BE2C (cell line): ENCODE measurements around the gene TOR1AIP1.

ENCODE experiments used
- DNase-seq: peaks from one replicate; pipeline ENCODE4 v3.0.0-alpha.2; 2020
- H3K27me3 ChIP-seq: fragments of 250-450 bp; sonication (Bioruptor Pico); 2 replicates; pipeline ENCODE4 v1.5.1; 2020; ENCODE audit warnings: mild to moderate bottlenecking
- H3K36me3 ChIP-seq: fragments of 250-450 bp; sonication (Bioruptor Pico); 2 replicates; pipeline ENCODE4 v1.5.1; 2020; ENCODE audit warnings: mild to moderate bottlenecking
- H3K4me1 ChIP-seq: fragments of 250-450 bp; sonication (Bioruptor Pico); 2 replicates; pipeline ENCODE4 v1.5.1; 2020
- H3K4me3 ChIP-seq: 2 replicates; pipeline ENCODE4 v1.5.1; 2011; ENCODE audit warnings: low read depth, low read length
- H3K9me3 ChIP-seq: fragments of 250-450 bp; sonication (Bioruptor Pico); 2 replicates; pipeline ENCODE4 v1.5.1; 2020
- TF ChIP-seq, protein P1 (sequence below): IDR thresholded peaks from 2 replicates; pipeline ENCODE4 v1.5.1; 2012; ENCODE audit warnings: mild to moderate bottlenecking, low read depth, low read length

The TOR1AIP1 gene

GRCh38 chr1:179856296-179856695 lies 25.8 kb upstream of the TOR1AIP1 start:
- TF ChIP-seq, protein P1, sequence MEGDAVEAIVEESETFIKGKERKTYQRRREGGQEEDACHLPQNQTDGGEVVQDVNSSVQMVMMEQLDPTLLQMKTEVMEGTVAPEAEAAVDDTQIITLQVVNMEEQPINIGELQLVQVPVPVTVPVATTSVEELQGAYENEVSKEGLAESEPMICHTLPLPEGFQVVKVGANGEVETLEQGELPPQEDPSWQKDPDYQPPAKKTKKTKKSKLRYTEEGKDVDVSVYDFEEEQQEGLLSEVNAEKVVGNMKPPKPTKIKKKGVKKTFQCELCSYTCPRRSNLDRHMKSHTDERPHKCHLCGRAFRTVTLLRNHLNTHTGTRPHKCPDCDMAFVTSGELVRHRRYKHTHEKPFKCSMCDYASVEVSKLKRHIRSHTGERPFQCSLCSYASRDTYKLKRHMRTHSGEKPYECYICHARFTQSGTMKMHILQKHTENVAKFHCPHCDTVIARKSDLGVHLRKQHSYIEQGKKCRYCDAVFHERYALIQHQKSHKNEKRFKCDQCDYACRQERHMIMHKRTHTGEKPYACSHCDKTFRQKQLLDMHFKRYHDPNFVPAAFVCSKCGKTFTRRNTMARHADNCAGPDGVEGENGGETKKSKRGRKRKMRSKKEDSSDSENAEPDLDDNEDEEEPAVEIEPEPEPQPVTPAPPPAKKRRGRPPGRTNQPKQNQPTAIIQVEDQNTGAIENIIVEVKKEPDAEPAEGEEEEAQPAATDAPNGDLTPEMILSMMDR: no peak
- no peaks in the 10 kb centered on the region for H3K27me3 ChIP-seq
- no peak overlapping the region for H3K4me3 ChIP-seq
- H3K9me3 ChIP-seq: no peaks in the 10 kb centered on the region
- no peaks in the 10 kb centered on the region for H3K4me1 ChIP-seq
- DNase-seq: no peak
- H3K36me3 ChIP-seq: peaks cover 23% of the 10 kb centered on the region

DNA sequence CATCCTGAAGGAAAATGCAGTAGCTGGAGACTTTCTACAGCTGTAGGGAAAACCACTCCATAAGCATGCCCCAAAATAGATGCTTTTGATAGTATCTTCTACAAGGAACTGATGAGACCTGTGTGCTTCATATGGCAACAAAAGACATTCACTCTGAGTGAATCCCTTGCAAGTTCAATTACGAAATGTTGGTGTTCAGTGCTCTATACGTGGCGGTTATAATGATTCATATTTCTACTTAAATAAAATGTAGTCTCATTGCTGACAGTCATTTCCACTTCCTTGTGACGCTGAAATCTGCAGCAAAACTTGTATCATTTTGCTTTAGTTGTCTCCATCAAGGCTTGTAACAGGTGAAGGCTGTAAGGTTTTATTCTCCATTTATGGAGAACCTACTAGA lies 25.1 kb upstream of the TOR1AIP1 start:
- Histone ChIP-seq H3K27me3 (no peaks in the 10 kb centered on the region), H3K9me3 (no peaks in the 10 kb centered on the region), H3K4me1 (no peaks in the 10 kb centered on the region), H3K36me3 (peaks cover 25% of the 10 kb centered on the region), H3K4me3 (no peak overlapping the region)
- DNase-seq: no peak
- TF ChIP-seq, protein P1: no peak

GRCh38 chr1:179860652-179861051 lies 21.4 kb upstream of the TOR1AIP1 start:
- Histone ChIP-seq H3K36me3 (peaks cover 49% of the 10 kb centered on the region), H3K27me3 (no peaks in the 10 kb centered on the region), H3K4me3 (no peak overlapping the region), H3K9me3 (no peaks in the 10 kb centered on the region), H3K4me1 (no peaks in the 10 kb centered on the region)
- DNase-seq: no peak
- TF ChIP-seq, protein P1: no peak

DNA sequence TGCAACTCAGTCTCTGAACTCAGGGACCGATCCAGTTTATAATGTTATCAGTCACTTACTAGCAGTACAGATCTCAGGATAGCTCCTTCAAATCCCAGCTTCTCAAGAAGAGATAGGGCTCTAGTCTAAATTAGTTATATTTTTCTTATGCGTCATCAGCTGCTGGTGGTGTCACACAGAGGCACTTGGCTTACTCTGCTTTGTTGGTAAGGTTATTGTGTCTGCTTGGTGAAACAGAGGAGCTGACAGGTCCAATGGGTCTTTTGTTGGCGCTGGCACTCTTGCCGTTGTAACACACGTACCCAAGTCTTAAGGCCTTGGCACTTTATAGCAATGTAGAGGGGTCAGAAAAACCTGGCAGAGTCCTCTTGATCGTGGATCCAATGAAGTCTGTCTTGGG lies 16.7 kb upstream of the TOR1AIP1 start:
- TF ChIP-seq, protein P1: no peak
- Histone ChIP-seq H3K4me1 (no peaks in the 10 kb centered on the region), H3K4me3 (no peak overlapping the region), H3K36me3 (peaks cover 63% of the 10 kb centered on the region), H3K9me3 (no peaks in the 10 kb centered on the region), H3K27me3 (no peaks in the 10 kb centered on the region)
- DNase-seq: no peak

GRCh38 chr1:179866616-179867015 lies 15.5 kb upstream of the TOR1AIP1 start:
- DNase-seq: no peak
- Histone ChIP-seq H3K4me3 (no peak overlapping the region), H3K36me3 (peaks cover 58% of the 10 kb centered on the region), H3K4me1 (no peaks in the 10 kb centered on the region), H3K9me3 (no peaks in the 10 kb centered on the region), H3K27me3 (no peaks in the 10 kb centered on the region)
- TF ChIP-seq, protein P1: no peak

- TF ChIP-seq, protein P1: peak; percentile 91
- Histone ChIP-seq H3K36me3 (peaks cover 49% of the 10 kb centered on the region), H3K4me3 (no peak overlapping the region), H3K4me1 (no peaks in the 10 kb centered on the region), H3K27me3 (no peaks in the 10 kb centered on the region), H3K9me3 (no peaks in the 10 kb centered on the region)
- peak; percentile 69 for DNase-seq
These were observed 14.4 kb upstream of the TOR1AIP1 start for GRCh38 chr1:179867493-179868330.
